C4-2B (cell line): ENCODE data around the gene CEMP1.

Experiments used
- CTCF ChIP-seq: fragments of 450-650 bp; conservative IDR thresholded peaks from 2 replicates; pipeline ENCODE4 v1.5.1; 2017; ENCODE audit warnings: mild to moderate bottlenecking
- ZFX ChIP-seq: fragments of 450-650 bp; IDR thresholded peaks from 2 replicates; pipeline ENCODE4 v1.6.1; 2017

GRCh38 chr16:2528161-2529060, 2.8 kb downstream of the CEMP1 start:
- TF ChIP-seq CTCF, result no peak
- no peak for TF ChIP-seq ZFX
